H9 (cell line): ENCODE results near the gene ACSL4. TPM values are rescaled to one million over a fixed set of nuclear protein-coding genes. Genes with fewer than 3 reads are reported as not detected.

ENCODE experiments used
- DNase-seq: peaks from one replicate; pipeline ENCODE4 v3.0.0-alpha.2; 2017
- H2AFZ ChIP-seq: one replicate; pipeline ENCODE4 v1.6.1; 2013; ENCODE audit warnings: mild to moderate bottlenecking, low read length, control low read depth, moderate library complexity
- H2AK5ac ChIP-seq: 2 replicates; pipeline ENCODE4 v1.6.1; 2013; ENCODE audit warnings: low read length, control low read depth, mixed read lengths; ENCODE audit not compliant: insufficient read length
- H2BK120ac ChIP-seq: one replicate; pipeline ENCODE4 v1.6.1; 2013; ENCODE audit warnings: low read depth, mild to moderate bottlenecking, low read length, control low read depth, inconsistent platforms; ENCODE audit not compliant: poor library complexity, severe bottlenecking
- H2BK12ac ChIP-seq: 2 replicates; pipeline ENCODE4 v1.6.1; 2013; ENCODE audit warnings: low read length, control low read depth, mixed read lengths, low read depth; ENCODE audit not compliant: insufficient read length
- H2BK15ac ChIP-seq: 2 replicates; pipeline ENCODE4 v1.6.1; 2013; ENCODE audit warnings: low read depth, low read length, control low read depth
- H2BK20ac ChIP-seq: one replicate; pipeline ENCODE4 v1.6.1; 2013; ENCODE audit warnings: low read depth, mild to moderate bottlenecking, low read length, control low read depth, inconsistent platforms; ENCODE audit not compliant: poor library complexity, severe bottlenecking
- H2BK5ac ChIP-seq: 2 replicates; pipeline ENCODE4 v1.6.1; 2013; ENCODE audit warnings: low read length, control low read depth, mixed read lengths; ENCODE audit not compliant: insufficient read length
- H3K14ac ChIP-seq: 2 replicates; pipeline ENCODE4 v1.6.1; 2013; ENCODE audit warnings: low read length, control low read depth; ENCODE audit not compliant: insufficient read depth
- H3K18ac ChIP-seq: 2 replicates; pipeline ENCODE4 v1.6.1; 2013; ENCODE audit warnings: low read depth, mild to moderate bottlenecking, mixed read lengths, low read length, control low read depth; ENCODE audit not compliant: insufficient read length
- H3K23ac ChIP-seq: 2 replicates; pipeline ENCODE4 v1.6.1; 2013; ENCODE audit warnings: low read length, control low read depth, mixed read lengths, low read depth; ENCODE audit not compliant: insufficient read length
- H3K23me2 ChIP-seq: 2 replicates; pipeline ENCODE4 v1.6.1; 2013; ENCODE audit warnings: low read depth, mild to moderate bottlenecking, mixed read lengths, low read length, control low read depth; ENCODE audit not compliant: insufficient read length, poor library complexity, severe bottlenecking
- H3K27ac ChIP-seq: 2 replicates; pipeline ENCODE4 v1.5.1; 2013; ENCODE audit warnings: low read length, control low read depth, mixed read lengths, low read depth; ENCODE audit not compliant: insufficient read length
- H3K27me3 ChIP-seq: 2 replicates; pipeline ENCODE4 v1.6.1; 2013; ENCODE audit warnings: low read length, control low read depth, inconsistent platforms; ENCODE audit not compliant: insufficient read depth
- H3K4ac ChIP-seq: 2 replicates; pipeline ENCODE4 v1.6.1; 2013; ENCODE audit warnings: low read depth, mild to moderate bottlenecking, control low read depth, inconsistent platforms, low read length, moderate library complexity
- H3K4me1 ChIP-seq: 2 replicates; pipeline ENCODE4 v1.6.1; 2013; ENCODE audit warnings: low read length, control low read depth, inconsistent platforms; ENCODE audit not compliant: insufficient read depth
- H3K4me2 ChIP-seq: 2 replicates; pipeline ENCODE4 v1.6.1; 2013; ENCODE audit warnings: low read length, control low read depth, mixed read lengths; ENCODE audit not compliant: insufficient read length, insufficient read depth
- H3K56ac ChIP-seq: 2 replicates; pipeline ENCODE4 v1.6.1; 2013; ENCODE audit warnings: low read depth, mild to moderate bottlenecking, mixed read lengths, low read length, control low read depth; ENCODE audit not compliant: insufficient read length
- H3K79me1 ChIP-seq: 2 replicates; pipeline ENCODE4 v1.6.1; 2013; ENCODE audit warnings: low read depth, mild to moderate bottlenecking, moderate library complexity, low read length, control low read depth, inconsistent platforms; ENCODE audit not compliant: insufficient read depth, poor library complexity, severe bottlenecking
- H3K79me2 ChIP-seq: 2 replicates; pipeline ENCODE4 v1.6.1; 2013; ENCODE audit warnings: low read length, control low read depth, inconsistent platforms; ENCODE audit not compliant: insufficient read depth
- H3K9ac ChIP-seq: 2 replicates; pipeline ENCODE4 v1.6.1; 2013; ENCODE audit warnings: low read length, control low read depth, mixed read lengths; ENCODE audit not compliant: insufficient read length; ENCODE audit errors: extremely low read depth
- H3K9me3 ChIP-seq: one replicate; pipeline ENCODE4 v1.6.1; 2013; ENCODE audit warnings: low read depth, low read length, inconsistent platforms; ENCODE audit not compliant: control insufficient read depth
- H3T11ph ChIP-seq: one replicate; pipeline ENCODE4 v1.6.1; 2013; ENCODE audit warnings: mild to moderate bottlenecking, low read length, control low read depth, inconsistent platforms
- H4K20me1 ChIP-seq: one replicate; pipeline ENCODE4 v1.6.1; 2013; ENCODE audit not compliant: control insufficient read depth, insufficient read length, insufficient read depth
- H4K5ac ChIP-seq: 2 replicates; pipeline ENCODE4 v1.6.1; 2013; ENCODE audit warnings: low read depth, mild to moderate bottlenecking, mixed read lengths, low read length, control low read depth; ENCODE audit not compliant: insufficient read length
- H4K8ac ChIP-seq: replicated peaks from 2 replicates; pipeline ENCODE4 v1.6.1; 2013; ENCODE audit warnings: low read length, control low read depth, mixed read lengths, low read depth; ENCODE audit not compliant: insufficient read length
- H4K91ac ChIP-seq: 2 replicates; pipeline ENCODE4 v1.6.1; 2013; ENCODE audit warnings: low read depth, mild to moderate bottlenecking, moderate library complexity, mixed read lengths, low read length, control low read depth; ENCODE audit not compliant: insufficient read length
- H3K27ac Mint-ChIP-seq, 3 experiments: 2 replicates in 2 of 3; 3 replicates in 1 of 3; pipeline ENCODE4 v1.8.0; 2020 to 2021; ENCODE audit warnings: mixed read lengths in 3 of 3, mild to moderate bottlenecking in 1 of 3, moderate library complexity in 1 of 3
- H3K27me3 Mint-ChIP-seq: 2 replicates; pipeline ENCODE4 v1.8.0; 2021; ENCODE audit warnings: low read depth, mild to moderate bottlenecking, moderate library complexity, mixed read lengths
- H3K36me3 Mint-ChIP-seq, 3 experiments: 2 replicates in 2 of 3; 3 replicates in 1 of 3; pipeline ENCODE4 v1.8.0; 2020 to 2021; ENCODE audit warnings: low read depth in 3 of 3, mixed read lengths in 3 of 3; ENCODE audit not compliant: insufficient read depth in 1 of 3
- H3K4me1 Mint-ChIP-seq, 2 experiments: 2 replicates each; pipeline ENCODE4 v1.8.0; 2020; ENCODE audit warnings: mixed read lengths in 2 of 2
- H3K4me3 Mint-ChIP-seq, 2 experiments: 2 replicates in 1 of 2; 3 replicates in 1 of 2; pipeline ENCODE4 v1.8.0; 2020 to 2021; ENCODE audit warnings: mild to moderate bottlenecking in 2 of 2, mixed read lengths in 2 of 2, moderate library complexity in 1 of 2
- H3K9me3 Mint-ChIP-seq, 2 experiments: 2 replicates in 1 of 2; 3 replicates in 1 of 2; pipeline ENCODE4 v1.8.0; 2020; ENCODE audit warnings: mild to moderate bottlenecking in 2 of 2, mixed read lengths in 2 of 2, moderate library complexity in 1 of 2
- CTCF ChIP-seq: fragments of 200-600 bp; sonication (generic); conservative IDR thresholded peaks from 3 replicates; pipeline ENCODE4 v1.8.0; 2021; ENCODE audit warnings: antibody characterized with exemption, mild to moderate bottlenecking
- WGBS: extraction: QIAGEN DNeasy Blood & Tissue Kit; methylation state at CpG from one replicate; pipeline ENCODE4 v1.1.7; 2013; ENCODE audit warnings: missing lambda C conversion rate, low lambda C conversion rate, mixed read lengths; ENCODE audit not compliant: insufficient read length; ENCODE audit errors: extremely low coverage; 5-methylcytosine and 5-hydroxymethylcytosine counted together
- total RNA-seq: library from RNA; stranded (reverse); gene quantifications from 2 replicates; pipeline ENCODE4 v1.2.1, GENCODE V29; 2021

ACSL4 gene
- total RNA-seq, 1 experiment from 2014 or later = 41.6 TPM

GRCh38 chrX:109716431-109717028 lies 16.5 kb downstream of the ACSL4 start:
- no peak for TF ChIP-seq CTCF
- no peak overlapping the region for H3K4me3 Mint-ChIP-seq
- H3T11ph ChIP-seq = no peak overlapping the region
- H3K36me3 Mint-ChIP-seq = no peaks in the 10 kb centered on the region; a peak in 2 of 7 replicates
- H2BK12ac ChIP-seq = no peak overlapping the region
- no peak overlapping the region for H4K91ac ChIP-seq
- H4K8ac ChIP-seq = no peak overlapping the region
- no peak overlapping the region for H3K27ac ChIP-seq
- no peak overlapping the region for H3K4me2 ChIP-seq
- no peak overlapping the region for H2BK15ac ChIP-seq
- H3K4me1 ChIP-seq = no peaks in the 10 kb centered on the region
- no peak overlapping the region for H2AFZ ChIP-seq
- no peaks in the 10 kb centered on the region for H3K27me3 Mint-ChIP-seq
- H4K20me1 ChIP-seq = no peaks in the 10 kb centered on the region
- no peak for DNase-seq
- no peak overlapping the region for H3K23ac ChIP-seq
- H3K14ac ChIP-seq = no peak overlapping the region
- H3K23me2 ChIP-seq = no peaks in the 10 kb centered on the region
- H2BK120ac ChIP-seq = no peak overlapping the region
- H3K27me3 ChIP-seq = no peaks in the 10 kb centered on the region
- H2BK20ac ChIP-seq = no peak overlapping the region
- H3K79me1 ChIP-seq = peaks cover 7% of the 10 kb centered on the region
- H2AK5ac ChIP-seq = no peak overlapping the region
- H3K4me1 Mint-ChIP-seq = peaks cover 14 to 17% of the 10 kb centered on the region in 2 experiments
- H4K5ac ChIP-seq = no peak overlapping the region
- H3K9ac ChIP-seq = no peak overlapping the region
- H3K9me3 ChIP-seq = no peaks in the 10 kb centered on the region
- H3K9me3 Mint-ChIP-seq = no peaks in the 10 kb centered on the region
- H3K79me2 ChIP-seq = peaks cover 4% of the 10 kb centered on the region; the same call in 1 of the 2 replicates
- H3K4ac ChIP-seq = no peak overlapping the region
- WGBS = no CpG with 5 or more reads among the region's 1 CpG
- no peak overlapping the region for H3K56ac ChIP-seq
- H3K27ac Mint-ChIP-seq = no peak overlapping the region
- H3K18ac ChIP-seq = no peak overlapping the region
- no peak overlapping the region for H2BK5ac ChIP-seq
